H1 (cell line): Measurements from ENCODE around the gene AGFG2. TPM values are rescaled to one million over a fixed set of nuclear protein-coding genes. Genes with fewer than 3 reads are reported as not detected.

Source experiments
- CTCF ChIA-PET: fragments of 300-600 bp; sonication (Branson Sonifier 250); formaldehyde crosslinking; loops from one replicate; lab custom pipeline; 2021; ENCODE audit not compliant: partially characterized antibody; lab: Charles Lee
- POLR2A ChIA-PET: fragments of 300-600 bp; sonication (Branson Sonifier 250); formaldehyde crosslinking; loops from one replicate; lab custom pipeline; 2021; ENCODE audit warnings: inconsistent platforms; ENCODE audit not compliant: partially characterized antibody; lab: Charles Lee
- DNase-seq, 2 experiments: peaks; one replicate each; pipeline versions ENCODE4 v3.0.0 to v3.0.0-alpha.2; 2010 to 2022; ENCODE audit warnings: low spot score in 2 of 2, low read depth in 1 of 2, mixed read lengths in 1 of 2
- FAIRE-seq: peaks from 2 replicates; lab custom pipeline; 2011; peaks lifted over from hg19 to GRCh38; lab: Jason Lieb, UNC
- H2AFZ ChIP-seq: 2 replicates; pipeline ENCODE4 v1.8.1; 2012; ENCODE audit warnings: low read length, inconsistent platforms
- H2AK5ac ChIP-seq: 2 replicates; pipeline ENCODE4 v1.6.1; 2013; ENCODE audit warnings: low read depth, low read length
- H2BK120ac ChIP-seq: replicated peaks from 2 replicates; pipeline ENCODE3; 2013; ENCODE audit warnings: low read depth, low read length, inconsistent platforms
- H2BK12ac ChIP-seq: 2 replicates; pipeline ENCODE4 v1.6.1; 2013; ENCODE audit warnings: low read depth, low read length
- H2BK15ac ChIP-seq: 2 replicates; pipeline ENCODE4 v1.6.1; 2013; ENCODE audit warnings: low read length
- H2BK20ac ChIP-seq: 2 replicates; pipeline ENCODE4 v1.6.1; 2013; ENCODE audit warnings: low read length
- H2BK5ac ChIP-seq: 2 replicates; pipeline ENCODE4 v1.6.1; 2013; ENCODE audit warnings: low read depth, low read length
- H3K14ac ChIP-seq: 2 replicates; pipeline ENCODE4 v1.6.1; 2013; ENCODE audit warnings: inconsistent platforms; ENCODE audit not compliant: insufficient read length
- H3K18ac ChIP-seq: 2 replicates; pipeline ENCODE4 v1.6.1; 2013; ENCODE audit warnings: low read length; ENCODE audit errors: extremely low read depth
- H3K23ac ChIP-seq: 2 replicates; pipeline ENCODE4 v1.6.1; 2013; ENCODE audit warnings: inconsistent platforms; ENCODE audit not compliant: insufficient read length
- H3K23me2 ChIP-seq: 2 replicates; pipeline ENCODE4 v1.6.1; 2013; ENCODE audit warnings: low read depth, low read length
- H3K27ac ChIP-seq: 2 replicates; pipeline ENCODE4 v1.6.1; 2011; ENCODE audit warnings: low read depth, low read length, inconsistent platforms
- H3K27me3 ChIP-seq, 4 experiments: replicated peaks in 1 of 4; 1 replicate in 1 of 4; 2 replicates in 3 of 4; pipeline versions ENCODE4 v1.6.1 to v1.8.1; 2011 to 2013; ENCODE audit warnings: low read length in 3 of 4, mild to moderate bottlenecking in 3 of 4, inconsistent platforms in 2 of 4, mixed read lengths in 2 of 4, moderate library complexity in 1 of 4; ENCODE audit not compliant: control insufficient read depth in 3 of 4, insufficient read depth in 3 of 4; ENCODE audit errors: extremely low read depth in 1 of 4
- H3K36me3 ChIP-seq, 4 experiments: 2 replicates each; pipeline versions ENCODE4 v1.6.1 to v1.8.1; 2011 to 2013; ENCODE audit warnings: mild to moderate bottlenecking in 4 of 4, low read length in 3 of 4, moderate library complexity in 2 of 4, control low read depth in 1 of 4, inconsistent platforms in 1 of 4; ENCODE audit not compliant: insufficient read depth in 4 of 4, control insufficient read depth in 2 of 4
- H3K4ac ChIP-seq: replicated peaks from 2 replicates; pipeline ENCODE3; 2013; ENCODE audit warnings: low read length, low read depth, mixed read lengths, inconsistent platforms; ENCODE audit not compliant: insufficient read length
- H3K4me1 ChIP-seq, 4 experiments: replicated peaks in 1 of 4; 1 replicate in 1 of 4; 2 replicates in 3 of 4; pipeline versions ENCODE4 v1.6.1 to v1.8.1; 2011 to 2013; ENCODE audit warnings: low read length in 3 of 4, inconsistent platforms in 2 of 4, mixed read lengths in 1 of 4; ENCODE audit not compliant: insufficient read depth in 4 of 4, control insufficient read depth in 3 of 4
- H3K4me2 ChIP-seq, 2 experiments: 2 replicates each; pipeline versions ENCODE4 v1.6.1 to v1.8.1; 2011 to 2013; ENCODE audit warnings: low read depth in 2 of 2, low read length in 2 of 2, control low read depth in 1 of 2, inconsistent platforms in 1 of 2, mild to moderate bottlenecking in 1 of 2; ENCODE audit not compliant: insufficient read depth in 1 of 2
- H3K4me3 ChIP-seq, 4 experiments: fragments of 200-600, 300-600 bp in 1 of 4; sonication (generic), shearing (Covaris generic), sonication (Bioruptor Twin) in 1 of 4; 2 replicates each; pipeline versions ENCODE4 v1.5.1 to v1.8.1; 2011 to 2016; ENCODE audit warnings: low read length in 4 of 4, low read depth in 3 of 4, control low read depth in 2 of 4, inconsistent platforms in 2 of 4, mild to moderate bottlenecking in 2 of 4, mixed read lengths in 1 of 4, moderate library complexity in 1 of 4; ENCODE audit not compliant: insufficient read depth in 2 of 4; ENCODE audit errors: extremely low read depth in 1 of 4
- H3K56ac ChIP-seq: replicated peaks from 2 replicates; pipeline ENCODE3; 2013; ENCODE audit warnings: low read depth, mild to moderate bottlenecking, mixed read lengths, low read length, inconsistent platforms; ENCODE audit not compliant: insufficient read length
- H3K79me1 ChIP-seq: 2 replicates; pipeline ENCODE4 v1.6.1; 2013; ENCODE audit warnings: low read depth, low read length, control low read depth
- H3K79me2 ChIP-seq, 2 experiments: 2 replicates each; pipeline versions ENCODE4 v1.6.1 to v1.8.1; 2012 to 2013; ENCODE audit warnings: low read length in 2 of 2, mild to moderate bottlenecking in 2 of 2, inconsistent platforms in 1 of 2; ENCODE audit not compliant: insufficient read depth in 2 of 2, control insufficient read depth in 1 of 2
- H3K9ac ChIP-seq, 4 experiments: replicated peaks in 1 of 4; 1 replicate in 1 of 4; 2 replicates in 3 of 4; pipeline versions ENCODE4 v1.6.1 to v1.8.1; 2011 to 2013; ENCODE audit warnings: low read depth in 3 of 4, low read length in 3 of 4, control low read depth in 2 of 4, mild to moderate bottlenecking in 2 of 4, moderate library complexity in 2 of 4, inconsistent platforms in 1 of 4; ENCODE audit errors: extremely low read depth in 1 of 4
- H3K9me3 ChIP-seq, 2 experiments: 2 replicates each; pipeline versions ENCODE4 v1.6.1 to v1.8.1; 2012 to 2013; ENCODE audit warnings: mild to moderate bottlenecking in 2 of 2, moderate library complexity in 2 of 2, control low read depth in 1 of 2, inconsistent platforms in 1 of 2, low read depth in 1 of 2, low read length in 1 of 2, mixed read lengths in 1 of 2; ENCODE audit not compliant: insufficient read depth in 2 of 2
- H4K20me1 ChIP-seq, 2 experiments: replicated peaks in 1 of 2; 2 replicates each; pipeline versions ENCODE3 to v1.8.1; 2011 to 2013; ENCODE audit warnings: inconsistent platforms in 2 of 2, low read length in 2 of 2, mild to moderate bottlenecking in 1 of 2; ENCODE audit not compliant: insufficient read depth in 2 of 2, control insufficient read depth in 1 of 2
- H4K5ac ChIP-seq: 2 replicates; pipeline ENCODE4 v1.6.1; 2013; ENCODE audit warnings: low read length, low read depth, mixed read lengths, inconsistent platforms; ENCODE audit not compliant: insufficient read length
- H4K8ac ChIP-seq: 2 replicates; pipeline ENCODE4 v1.8.0; 2013; ENCODE audit warnings: mild to moderate bottlenecking, moderate library complexity, low read length, inconsistent platforms; ENCODE audit not compliant: insufficient read depth; ENCODE audit errors: extremely low read depth
- H4K91ac ChIP-seq: replicated peaks from 2 replicates; pipeline ENCODE3; 2013; ENCODE audit warnings: low read length, mixed read lengths, inconsistent platforms; ENCODE audit not compliant: insufficient read length
- ASH2L ChIP-seq: fragments of 200-600, 300-600 bp; sonication (generic); IDR thresholded peaks from one replicate; pipeline ENCODE4 v1.7.1; 2017; ENCODE audit warnings: low read length
- BCL11A ChIP-seq, 2 experiments: IDR thresholded peaks; one replicate each; pipeline ENCODE4 v1.6.1; 2011; ENCODE audit warnings: low read depth in 2 of 2, low read length in 2 of 2, mild to moderate bottlenecking in 2 of 2
- EP300 ChIP-seq, 2 experiments: IDR thresholded peaks; 1 replicate in 1 of 2; 2 replicates in 1 of 2; pipeline ENCODE4 v1.6.1; 2011 to 2012; ENCODE audit warnings: low read depth in 2 of 2, low read length in 2 of 2, mild to moderate bottlenecking in 2 of 2, borderline replicate concordance in 1 of 2, inconsistent platforms in 1 of 2, moderate library complexity in 1 of 2
- KDM4A ChIP-seq: IDR thresholded peaks from one replicate; pipeline ENCODE4 v1.7.1; 2012; ENCODE audit warnings: low read depth, mild to moderate bottlenecking, moderate library complexity, low read length, inconsistent platforms; ENCODE audit not compliant: severe bottlenecking
- NRF1 ChIP-seq: IDR thresholded peaks from 2 replicates; pipeline ENCODE4 v1.6.1; 2011; ENCODE audit warnings: mild to moderate bottlenecking, low read depth, low read length, improper control_type of control experiment
- PHF8 ChIP-seq: fragments of 200-600 bp; sonication (generic); conservative IDR thresholded peaks from 2 replicates; pipeline ENCODE4 v1.7.1; 2012; ENCODE audit warnings: low read depth, mild to moderate bottlenecking, inconsistent platforms, low read length, moderate library complexity
- POLR2AphosphoS5 ChIP-seq: IDR thresholded peaks from 2 replicates; pipeline ENCODE4 v1.6.1; 2011; ENCODE audit warnings: low read depth, low read length
- RXRA ChIP-seq: IDR thresholded peaks from 2 replicates; pipeline ENCODE4 v1.6.1; 2011; ENCODE audit warnings: low read depth, mild to moderate bottlenecking, low read length, moderate library complexity; ENCODE audit not compliant: insufficient read depth
- SUZ12 ChIP-seq: fragments of 200-600 bp; sonication (generic); IDR thresholded peaks from 2 replicates; pipeline ENCODE4 v1.6.1; 2012; ENCODE audit warnings: mild to moderate bottlenecking, inconsistent platforms, low read length, moderate library complexity, mixed read lengths
- WGBS, 2 experiments: shearing (Covaris generic) in 1 of 2; methylation state at CpG; one replicate each; pipeline versions ENCODE4 v1.1.6 to v1.1.7; 2013 to 2015; ENCODE audit warnings: low lambda C conversion rate in 2 of 2, mixed read lengths in 2 of 2, inconsistent platforms in 1 of 2, low coverage in 1 of 2, missing lambda C conversion rate in 1 of 2; ENCODE audit not compliant: insufficient replicate concordance in 2 of 2, insufficient coverage in 1 of 2, insufficient read length in 1 of 2; ENCODE audit errors: extremely low coverage in 1 of 2, missing lambda C conversion rate in 1 of 2; 5-methylcytosine and 5-hydroxymethylcytosine counted together
- polyA plus RNA-seq, 7 experiments: library from polyadenylated mRNA; depleted of rRNA in 3 of 7; stranded (reverse) in 5 of 7; unstranded in 2 of 7; fragments of >200 nt in 5 of 7; fragments of 200-250 nt in 2 of 7; gene quantifications; 1 replicate in 5 of 7; 2 replicates in 1 of 7; 4 replicates in 1 of 7; pipeline versions ENCODE4 v1.2.1 to v1.2.3, GENCODE V29; 2011 to 2013; ENCODE audit warnings: missing spikeins in 2 of 7, mixed read lengths in 2 of 7
- total RNA-seq: library from RNA; stranded (reverse); fragmentation: NEBNext Ultra II Directional; extraction: Animal tissue kit (Norgen Biotek cat#: 25700); gene quantifications from 2 replicates; pipeline ENCODE4 v1.2.1, GENCODE V29; 2021

The AGFG2 gene
- total and polyA plus RNA-seq, 2 of the 8 experiments (the other 6 are each of a cell fraction or from before 2014, with no cell fraction given), result 7.6 to 11.2 TPM

DNA sequence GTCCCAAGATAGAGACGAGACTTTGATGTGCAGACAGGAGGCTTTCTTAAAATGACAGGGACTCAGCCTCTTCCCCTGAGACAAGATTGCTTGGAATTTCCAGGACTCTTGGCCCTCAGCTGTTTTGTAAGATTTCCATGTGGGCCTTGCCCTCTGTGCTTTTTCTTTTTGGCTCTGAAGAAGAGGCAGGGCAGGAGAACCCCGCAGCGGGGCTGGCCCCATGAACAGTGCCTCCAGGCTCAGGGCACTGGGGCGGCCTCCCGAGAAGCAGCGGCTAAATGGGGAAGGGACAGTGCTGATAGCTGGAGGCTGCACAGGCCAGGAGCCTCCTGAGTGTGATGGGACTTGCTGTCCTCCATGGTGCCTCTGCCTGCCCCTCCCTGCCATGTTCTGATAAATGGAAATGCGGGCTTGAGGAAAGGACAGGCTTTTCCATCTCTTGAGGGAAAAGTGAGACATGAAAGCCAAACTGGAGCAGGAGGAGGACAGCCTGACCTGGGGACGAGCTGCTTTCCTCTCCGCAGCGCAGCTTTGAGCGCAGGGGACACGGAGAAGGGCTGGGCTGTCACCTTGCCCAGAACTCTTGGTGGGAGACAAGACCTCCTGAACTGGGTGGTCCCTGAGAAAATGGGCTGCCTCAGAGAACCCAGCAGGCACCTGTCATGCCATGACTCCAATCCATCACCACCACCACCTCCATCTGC, 22.6 kb downstream of the AGFG2 start:
- no peak overlapping the region for H2BK15ac ChIP-seq
- no peak overlapping the region for H2BK20ac ChIP-seq
- no peak overlapping the region for H3K4ac ChIP-seq
- H2BK5ac ChIP-seq, result no peak overlapping the region
- H3K9ac ChIP-seq, result no peak overlapping the region
- no peak overlapping the region for H2AK5ac ChIP-seq
- no peaks in the 10 kb centered on the region for H3K9me3 ChIP-seq
- ChIA-PET CTCF (interaction anchor here (0.9 to 12.7 kb wide), 15 partner anchors 10 to 131 kb away, joined by 3 to 341 read pairs (median 5); partner anchors contain the start of genes AGFG2, FBXO24, LRCH4 and NYAP1), POLR2A (interaction anchor here (0.5 to 1.7 kb wide), 3 partner anchors 15 to 65 kb away, joined by 3 to 4 read pairs (median 4); partner anchors contain the start of genes FBXO24 and LRCH4)
- TF ChIP-seq PHF8, result no peak
- TF ChIP-seq POLR2AphosphoS5, result no peak
- no peak for TF ChIP-seq KDM4A
- no peak for TF ChIP-seq RXRA
- no peak for TF ChIP-seq NRF1
- no peak for TF ChIP-seq EP300 (IDR thresholded peaks at IDR 0.05; ENCODE audit: borderline replicate concordance in 1 of 2, low read depth in 2 of 2, low read length in 2 of 2)
- no peak for TF ChIP-seq SUZ12
- no peak for TF ChIP-seq ASH2L
- no peak for TF ChIP-seq BCL11A (IDR thresholded peaks at IDR 0.05; ENCODE audit: low read depth in 2 of 2, low read length in 2 of 2)
- H2AFZ ChIP-seq, result no peak overlapping the region
- H3K56ac ChIP-seq, result no peak overlapping the region
- H4K5ac ChIP-seq, result no peak overlapping the region
- no peak for DNase-seq
- no peaks in the 10 kb centered on the region for H3K27me3 ChIP-seq
- 94% methylated on average over 10 of the region's 12 CpGs; no CpG with 5 or more reads in 1 of the 2 experiments for WGBS, 2 experiments
- no peak overlapping the region for H3K4me2 ChIP-seq
- H3K23me2 ChIP-seq, result no peaks in the 10 kb centered on the region
- no peak for FAIRE-seq
- H2BK120ac ChIP-seq, result no peak overlapping the region
- peaks cover 0 to 7% (median 3%) of the 10 kb centered on the region in 4 experiments; a peak in 5 of 7 replicates for H3K4me1 ChIP-seq
- no peak overlapping the region for H3K23ac ChIP-seq
- H2BK12ac ChIP-seq, result no peak overlapping the region
- H3K79me2 ChIP-seq, result no peaks in the 10 kb centered on the region
- H3K36me3 ChIP-seq, result peaks cover 0 to under 1% (median under 1%) of the 10 kb centered on the region in 4 experiments; a peak in 3 of 8 replicates
- H3K14ac ChIP-seq, result no peak overlapping the region
- H3K4me3 ChIP-seq, result no peak overlapping the region
- no peak overlapping the region for H4K8ac ChIP-seq
- no peak overlapping the region for H3K18ac ChIP-seq
- H3K79me1 ChIP-seq, result no peaks in the 10 kb centered on the region
- peaks cover 0 to 2% of the 10 kb centered on the region in 2 experiments for H4K20me1 ChIP-seq
- no peak overlapping the region for H4K91ac ChIP-seq
- no peak overlapping the region for H3K27ac ChIP-seq
